Measurements from ENCODE around the gene HRC. TPM values are rescaled to one million over a fixed set of nuclear protein-coding genes. Genes with fewer than 3 reads are reported as not detected.

Gene HRC
- total RNA-seq, 2 donors from 2014 or later, result 0.57 to 3.9 TPM

DNA sequence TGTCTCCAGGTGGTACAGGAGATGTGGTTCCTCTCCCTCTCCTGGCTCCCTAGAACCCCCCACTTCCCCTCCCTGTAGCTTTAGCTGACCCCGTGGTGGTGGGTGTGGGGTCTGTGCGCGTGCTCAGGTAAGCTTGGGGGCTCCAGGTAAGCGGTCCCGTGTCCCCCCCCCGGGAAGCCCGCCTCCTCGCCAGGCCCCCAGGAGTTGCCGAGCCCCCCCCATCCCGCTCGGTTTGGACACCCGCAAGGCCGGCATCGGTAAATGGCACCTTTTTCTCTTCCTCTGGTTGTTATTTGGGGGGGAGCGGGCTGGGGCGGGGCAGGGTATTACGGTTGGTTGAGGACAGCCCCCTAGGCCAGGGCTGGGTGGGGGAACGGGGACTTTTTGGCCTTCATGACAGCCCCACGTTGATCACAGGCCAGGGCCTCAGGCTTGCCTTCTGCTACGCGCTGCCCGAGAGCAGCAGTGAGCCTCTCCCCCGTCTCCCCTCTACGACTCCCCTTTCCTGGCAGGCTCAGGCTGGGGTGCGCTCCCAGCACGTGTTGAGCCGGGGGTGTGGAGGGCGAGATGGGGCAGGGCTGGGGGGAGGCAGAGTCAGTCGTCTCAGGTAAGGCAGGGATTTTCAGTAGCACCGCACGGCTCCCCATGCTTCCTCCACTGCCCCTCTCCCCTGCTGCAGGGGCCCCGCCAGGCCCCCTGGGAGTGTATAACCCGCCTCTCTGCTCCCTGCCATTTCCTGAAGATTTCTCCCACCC lies 51.7 kb downstream of the HRC start:
- TF ChIP-seq, protein P1, sequence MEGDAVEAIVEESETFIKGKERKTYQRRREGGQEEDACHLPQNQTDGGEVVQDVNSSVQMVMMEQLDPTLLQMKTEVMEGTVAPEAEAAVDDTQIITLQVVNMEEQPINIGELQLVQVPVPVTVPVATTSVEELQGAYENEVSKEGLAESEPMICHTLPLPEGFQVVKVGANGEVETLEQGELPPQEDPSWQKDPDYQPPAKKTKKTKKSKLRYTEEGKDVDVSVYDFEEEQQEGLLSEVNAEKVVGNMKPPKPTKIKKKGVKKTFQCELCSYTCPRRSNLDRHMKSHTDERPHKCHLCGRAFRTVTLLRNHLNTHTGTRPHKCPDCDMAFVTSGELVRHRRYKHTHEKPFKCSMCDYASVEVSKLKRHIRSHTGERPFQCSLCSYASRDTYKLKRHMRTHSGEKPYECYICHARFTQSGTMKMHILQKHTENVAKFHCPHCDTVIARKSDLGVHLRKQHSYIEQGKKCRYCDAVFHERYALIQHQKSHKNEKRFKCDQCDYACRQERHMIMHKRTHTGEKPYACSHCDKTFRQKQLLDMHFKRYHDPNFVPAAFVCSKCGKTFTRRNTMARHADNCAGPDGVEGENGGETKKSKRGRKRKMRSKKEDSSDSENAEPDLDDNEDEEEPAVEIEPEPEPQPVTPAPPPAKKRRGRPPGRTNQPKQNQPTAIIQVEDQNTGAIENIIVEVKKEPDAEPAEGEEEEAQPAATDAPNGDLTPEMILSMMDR (conservative IDR thresholded peaks at IDR 0.05), result no peak
- peaks cover 89% of the 10 kb centered on the region for H3K36me3 ChIP-seq (ENCODE audit: control insufficient read depth, insufficient read depth, low read length)

DNA sequence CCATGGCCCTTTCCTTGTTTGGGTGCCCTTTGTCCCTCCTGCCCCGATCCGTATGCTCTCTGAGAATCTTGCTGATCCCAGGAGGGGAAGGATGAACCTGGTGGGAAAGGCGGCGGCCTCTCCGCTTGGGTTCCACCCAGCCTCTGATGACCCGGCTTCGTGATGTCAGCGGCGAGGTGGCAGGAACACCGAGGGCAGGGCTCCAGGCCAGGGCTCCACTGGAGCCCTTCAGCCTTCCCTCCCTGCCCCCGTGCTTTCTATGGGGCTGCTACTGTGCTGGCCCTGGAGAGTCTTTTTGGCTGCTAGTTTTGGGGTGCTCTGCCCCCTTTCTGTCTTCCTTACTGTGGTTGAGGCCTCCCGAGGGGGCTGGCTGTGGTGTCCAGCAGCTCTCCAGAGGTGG lies 52.9 kb downstream of the HRC start:
- peaks cover 71% of the 10 kb centered on the region for H3K36me3 Mint-ChIP-seq (ENCODE audit: low read depth)

More for the DNA sequence above, 51.7 kb downstream of the HRC start:
- Mint-ChIP-seq H3K9me3 (no peaks in the 10 kb centered on the region), H3K4me1 (peaks cover 2% of the 10 kb centered on the region), H3K27ac (no peak overlapping the region), H3K4me3 (no peak overlapping the region), H3K27me3 (ENCODE audit: insufficient read depth) (no peaks in the 10 kb centered on the region), H3K36me3 (ENCODE audit: low read depth) (peaks cover 70% of the 10 kb centered on the region)
- H3K27me3 ChIP-seq (ENCODE audit: control insufficient read depth, insufficient read depth, low read length, poor library complexity, severe bottlenecking), result no peaks in the 10 kb centered on the region
- no peak overlapping the region for H3K4me3 ChIP-seq (ENCODE audit: low read length)
- H3K9me3 ChIP-seq (ENCODE audit: control insufficient read depth, low read length), result no peaks in the 10 kb centered on the region
- H3K4me1 ChIP-seq (ENCODE audit: control insufficient read depth, insufficient read depth, low read length), result no peaks in the 10 kb centered on the region
- H3K9ac ChIP-seq (ENCODE audit: extremely low read depth, low read length, poor library complexity, severe bottlenecking), result no peak overlapping the region
- 92 to 98% methylated on average over 8 to 32 of the region's 33 CpGs for WGBS, 2 experiments (ENCODE audit: insufficient coverage in 1 of 2, insufficient read length in 1 of 2)
- H3K27ac ChIP-seq (ENCODE audit: low read depth, low read length), result peak overlapping the region; percentile 73
- no peak for DNase-seq

More for the DNA sequence above, 52.9 kb downstream of the HRC start:
- Histone ChIP-seq H3K36me3 (ENCODE audit: control insufficient read depth, insufficient read depth, low read length) (peaks cover 89% of the 10 kb centered on the region), H3K27me3 (ENCODE audit: control insufficient read depth, insufficient read depth, low read length, poor library complexity, severe bottlenecking) (no peaks in the 10 kb centered on the region), H3K4me1 (ENCODE audit: control insufficient read depth, insufficient read depth, low read length) (peaks cover 10% of the 10 kb centered on the region), H3K9ac (ENCODE audit: extremely low read depth, low read length, poor library complexity, severe bottlenecking) (no peak overlapping the region), H3K4me3 (ENCODE audit: low read length) (no peak overlapping the region), H3K9me3 (ENCODE audit: control insufficient read depth, low read length) (no peaks in the 10 kb centered on the region), H3K27ac (ENCODE audit: low read depth, low read length) (peak overlapping the region; percentile 68)
- H3K9me3 Mint-ChIP-seq, result no peaks in the 10 kb centered on the region
- H3K27me3 Mint-ChIP-seq (ENCODE audit: insufficient read depth), result no peaks in the 10 kb centered on the region
- WGBS, 2 experiments (ENCODE audit: insufficient coverage in 1 of 2, insufficient read length in 1 of 2), result 93 to 95% methylated on average over 8 to 12 of the region's 12 CpGs
- no peak overlapping the region for H3K4me3 Mint-ChIP-seq
- no peak overlapping the region for H3K27ac Mint-ChIP-seq
- TF ChIP-seq, protein P1 (conservative IDR thresholded peaks at IDR 0.05), result no peak
- peaks cover 4% of the 10 kb centered on the region for H3K4me1 Mint-ChIP-seq
- DNase-seq, result no peak

Other genes starting within 250 kb of the HRC start
- gene DHDH, start 221.7 kb downstream of the HRC start, total RNA-seq, result 1 to 10 TPM in 1 of 2 donors, under 1 TPM in 1; 0.44 to 2.3 TPM
- gene BAX, start 200.5 kb downstream of the HRC start, total RNA-seq, result 100 to 1,000 TPM; 172 to 184 TPM
- 1,000 to 10,000 TPM; 1,784 to 3,181 TPM for gene FTL, start 190.1 kb downstream of the HRC start, total RNA-seq
- 10 to 100 TPM; 63.5 to 69.1 TPM for gene GYS1, start 162.1 kb downstream of the HRC start, total RNA-seq
- gene RUVBL2, start 161.5 kb downstream of the HRC start, total RNA-seq, result 100 to 1,000 TPM; 101 to 112 TPM
- under 1 TPM in 1 of 2 donors, not detected in 1; 0.59 TPM for gene LHB, start 138.3 kb downstream of the HRC start, total RNA-seq
- gene CGB3, start 131.1 kb downstream of the HRC start, total RNA-seq, result not detected
- gene CGB2, start 123.5 kb downstream of the HRC start, total RNA-seq, result under 1 TPM in 1 of 2 donors, not detected in 1; 0.57 TPM
- not detected for gene CGB1, start 118.5 kb downstream of the HRC start, total RNA-seq
- gene CGB5, start 111.5 kb downstream of the HRC start, total RNA-seq, result under 1 TPM in 1 of 2 donors, not detected in 1; 0.44 TPM
- not detected for gene CGB8, start 106.3 kb downstream of the HRC start, total RNA-seq
- 1 to 10 TPM; 1.5 to 2.9 TPM for gene CGB7, start 97.6 kb downstream of the HRC start, total RNA-seq
- 1 to 10 TPM; 5.0 to 8.9 TPM for gene NTF4, start 90.6 kb downstream of the HRC start, total RNA-seq
- under 1 TPM in 1 of 2 donors, not detected in 1; 0.07 TPM for gene KCNA7, start 82.7 kb downstream of the HRC start, total RNA-seq
- gene SNRNP70, start 69.9 kb downstream of the HRC start, total RNA-seq, result 100 to 1,000 TPM; 284 to 292 TPM
- 10 to 100 TPM in 1 of 2 donors, 1 to 10 TPM in 1; 9.5 to 14.9 TPM for gene LIN7B, start 41.0 kb downstream of the HRC start, total RNA-seq
- 1 to 10 TPM; 1.9 to 2.5 TPM for gene C19orf73, start 36.3 kb downstream of the HRC start, total RNA-seq
- 10 to 100 TPM in 1 of 2 donors, 1 to 10 TPM in 1; 7.4 to 16.5 TPM for gene PPFIA3, start 35.9 kb downstream of the HRC start, total RNA-seq
- 10 to 100 TPM; 22.0 to 33.3 TPM for gene TRPM4, start 2.4 kb upstream of the HRC start, total RNA-seq
- 1 to 10 TPM; 3.3 to 3.4 TPM for gene SLC6A16, start 169.8 kb upstream of the HRC start, total RNA-seq
- not detected for gene CD37, start 180.0 kb upstream of the HRC start, total RNA-seq
- gene TEAD2, start 207.0 kb upstream of the HRC start, total RNA-seq, result 100 to 1,000 TPM; 142 to 166 TPM
- gene DKKL1, start 208.5 kb upstream of the HRC start, total RNA-seq, result 1 to 10 TPM; 1.8 to 2.1 TPM
- under 1 TPM in 1 of 2 donors, not detected in 1; 0.13 TPM for gene KASH5, start 232.9 kb upstream of the HRC start, total RNA-seq